ENCODE measurements around the gene NAT16.
"Not testable (repeated sequence)": the region's sequence is repeated elsewhere in the genome, so short reads cannot be mapped to it uniquely, and the experiment has no call there.

The NAT16 gene

GRCh38 chr7:101125989-101126650 lies 54.0 kb downstream of the NAT16 start:
- DNase-seq = no peak

GRCh38 chr7:101124376-101125056 lies 55.6 kb downstream of the NAT16 start:
- DNase-seq = no peak

- no peak for DNase-seq
Observed at GRCh38 chr7:101123703-101124068, 56.4 kb downstream of the NAT16 start.

- DNase-seq = no peak
Observed at GRCh38 chr7:101122933-101123702, 57.0 kb downstream of the NAT16 start.

GRCh38 chr7:101121991-101122932 lies 57.8 kb downstream of the NAT16 start:
- DNase-seq = no peak

GRCh38 chr7:101121631-101121990 lies 58.5 kb downstream of the NAT16 start:
- not testable (repeated sequence) for DNase-seq

Measured in activated naive CD4-positive, alpha-beta T cell (primary cell).